HG03045 (cell line): ENCODE results near the gene GAP43.

Source experiments
- ATAC-seq: cut with Tn5 transposase; IDR thresholded peaks from one replicate; pipeline ENCODE4 v1.9.1; 2021; ENCODE audit warnings: mild to moderate bottlenecking, moderate library complexity; ENCODE audit not compliant: unreplicated experiment

Gene GAP43

GRCh38 chr3:115660646-115661337 lies 37.5 kb downstream of the GAP43 start:
- ATAC-seq: no peak

GRCh38 chr3:115662356-115662755 lies 39.0 kb downstream of the GAP43 start:
- no peak for ATAC-seq

GRCh38 chr3:115663414-115663813 lies 40.1 kb downstream of the GAP43 start:
- ATAC-seq: no peak

GRCh38 chr3:115666081-115666480 lies 42.8 kb downstream of the GAP43 start:
- no peak for ATAC-seq

GRCh38 chr3:115666920-115667737 lies 43.8 kb downstream of the GAP43 start:
- no peak for ATAC-seq

- ATAC-seq: no peak
Measured at GRCh38 chr3:115667738-115668065, 44.4 kb downstream of the GAP43 start.

GRCh38 chr3:115670911-115671310 lies 47.6 kb downstream of the GAP43 start:
- no peak for ATAC-seq

- no peak for ATAC-seq
Measured at GRCh38 chr3:115671761-115672455, 48.6 kb downstream of the GAP43 start.

- ATAC-seq: no peak
Measured at GRCh38 chr3:115673881-115674280, 50.6 kb downstream of the GAP43 start.

GRCh38 chr3:115676336-115676735 lies 53.0 kb downstream of the GAP43 start:
- ATAC-seq: no peak

GRCh38 chr3:115680803-115681345 lies 57.6 kb downstream of the GAP43 start:
- ATAC-seq: no peak

- ATAC-seq: no peak
Measured at GRCh38 chr3:115681736-115682135, 58.4 kb downstream of the GAP43 start.

- ATAC-seq: no peak
Measured at GRCh38 chr3:115683305-115683704, 60.0 kb downstream of the GAP43 start.

GRCh38 chr3:115683773-115684172 lies 60.5 kb downstream of the GAP43 start:
- no peak for ATAC-seq

GRCh38 chr3:115685097-115685496 lies 61.8 kb downstream of the GAP43 start:
- peak; percentile 75 for ATAC-seq

GRCh38 chr3:115687721-115688120 lies 64.4 kb downstream of the GAP43 start:
- no peak for ATAC-seq

- no peak for ATAC-seq
Measured at GRCh38 chr3:115688418-115688817, 65.1 kb downstream of the GAP43 start.

GRCh38 chr3:115689928-115690327 lies 66.6 kb downstream of the GAP43 start:
- ATAC-seq: no peak

- no peak for ATAC-seq
Measured at GRCh38 chr3:115691964-115692363, 68.7 kb downstream of the GAP43 start.

GRCh38 chr3:115692887-115693524 lies 69.7 kb downstream of the GAP43 start:
- ATAC-seq: peak; percentile 94

GRCh38 chr3:115693868-115694267 lies 70.6 kb downstream of the GAP43 start:
- no peak for ATAC-seq
